Naive thymus-derived CD4-positive, alpha-beta T cell (primary cell): ENCODE measurements around the gene FGD3. TPM values are rescaled to one million over a fixed set of nuclear protein-coding genes. Genes with fewer than 3 reads are reported as not detected.
"Not testable (repeated sequence)": the region's sequence is repeated elsewhere in the genome, so short reads cannot be mapped to it uniquely, and the experiment has no call there.

Experiments
- ATAC-seq: fragments of 150-1000 bp; cut with Tn5 transposase; 2 replicates; pipeline ENCODE4 v1.10.0; 2021; ENCODE audit warnings: mild to moderate bottlenecking, moderate library complexity
- CTCF ChIA-PET: fragments of 350-600 bp; sonication (Branson Sonifier 250); formaldehyde crosslinking; loops from one replicate; lab custom pipeline; 2021; ENCODE audit warnings: antibody characterized with exemption; lab: Charles Lee
- POLR2A ChIA-PET: fragments of 350-600 bp; sonication (Branson Sonifier 250); formaldehyde crosslinking; loops from one replicate; lab custom pipeline; 2021; ENCODE audit warnings: antibody characterized with exemption, inconsistent platforms; lab: Charles Lee
- DNase-seq, 9 donors: peaks; one replicate each; pipeline versions ENCODE4 v3.0.0 to v3.0.0-alpha.2; 2020 to 2022; ENCODE audit warnings: mixed read lengths in 1 of 9
- H3K27ac ChIP-seq: one replicate; pipeline ENCODE4 v1.7.0; 2013; ENCODE audit warnings: mild to moderate bottlenecking, low read depth, low read length, moderate library complexity
- H3K27me3 ChIP-seq, 2 donors: one replicate each; pipeline ENCODE4 v1.7.0; 2013; ENCODE audit warnings: low read length in 2 of 2, mild to moderate bottlenecking in 2 of 2, moderate library complexity in 2 of 2; ENCODE audit not compliant: control insufficient read depth in 2 of 2, insufficient read depth in 2 of 2
- H3K36me3 ChIP-seq, 3 experiments: 1 replicate in 2 of 3; 2 replicates in 1 of 3; pipeline ENCODE4 v1.7.0; 2013; ENCODE audit warnings: low read length in 3 of 3, mild to moderate bottlenecking in 3 of 3, moderate library complexity in 1 of 3; ENCODE audit not compliant: insufficient read depth in 3 of 3, control insufficient read depth in 2 of 3
- H3K4me1 ChIP-seq, 2 donors: one replicate each; pipeline ENCODE4 v1.7.0; 2013; ENCODE audit warnings: low read length in 2 of 2, mild to moderate bottlenecking in 2 of 2, moderate library complexity in 1 of 2; ENCODE audit not compliant: control insufficient read depth in 2 of 2, insufficient read depth in 2 of 2
- H3K4me3 ChIP-seq: 2 replicates; pipeline ENCODE4 v1.7.0; 2013; ENCODE audit warnings: mild to moderate bottlenecking, low read length
- H3K9me3 ChIP-seq, 3 experiments: 1 replicate in 2 of 3; 2 replicates in 1 of 3; pipeline ENCODE4 v1.7.0; 2013; ENCODE audit warnings: low read length in 3 of 3; ENCODE audit not compliant: control insufficient read depth in 2 of 3
- H3K27ac Mint-ChIP-seq, 9 donors: one replicate each; pipeline ENCODE4 v1.8.0; 2020 to 2022; ENCODE audit warnings: mixed read lengths in 9 of 9, mild to moderate bottlenecking in 8 of 9, moderate library complexity in 5 of 9, inconsistent platforms in 2 of 9
- H3K27me3 Mint-ChIP-seq, 5 donors: one replicate each; pipeline ENCODE4 v1.8.0; 2021 to 2022; ENCODE audit warnings: mixed read lengths in 5 of 5, mild to moderate bottlenecking in 1 of 5
- H3K36me3 Mint-ChIP-seq, 5 donors: one replicate each; pipeline ENCODE4 v1.8.0; 2020 to 2022; ENCODE audit warnings: mixed read lengths in 5 of 5, mild to moderate bottlenecking in 3 of 5, inconsistent platforms in 1 of 5
- H3K4me1 Mint-ChIP-seq, 7 donors: one replicate each; pipeline ENCODE4 v1.8.0; 2020 to 2022; ENCODE audit warnings: mixed read lengths in 7 of 7, mild to moderate bottlenecking in 3 of 7, inconsistent platforms in 1 of 7
- H3K4me3 Mint-ChIP-seq, 10 donors: one replicate each; pipeline ENCODE4 v1.8.0; 2020 to 2022; ENCODE audit warnings: mild to moderate bottlenecking in 10 of 10, mixed read lengths in 10 of 10, moderate library complexity in 6 of 10, inconsistent platforms in 2 of 10
- H3K9me3 Mint-ChIP-seq, 11 donors: one replicate each; pipeline ENCODE4 v1.8.0; 2020 to 2022; ENCODE audit warnings: mixed read lengths in 11 of 11, mild to moderate bottlenecking in 4 of 11, inconsistent platforms in 1 of 11, moderate library complexity in 1 of 11
- intact Hi-C, 2 donors: fragments of 100-400 bp; cut with micrococcal nuclease; formaldehyde crosslinking; loops; one replicate each; pipeline ENCODE4 v1.15.1; 2023
- polyA plus RNA-seq, 2 donors: library from polyadenylated mRNA; unstranded; fragments of 300-500 nt; fragmentation: Illumina TruSeq; gene quantifications; one replicate each; pipeline ENCODE4 v1.2.3, GENCODE V29; 2021
- total RNA-seq, 6 experiments: library from RNA in 5 of 6; stranded (reverse) in 5 of 6; gene quantifications; 1 replicate in 5 of 6; 2 replicates in 1 of 6; pipeline ENCODE4 v1.2.3 and lab custom pipeline; 2021 to 2026

FGD3 gene
- total and polyA plus RNA-seq, 7 experiments from 2014 or later: 114 to 341 (median 193) TPM

DNA sequence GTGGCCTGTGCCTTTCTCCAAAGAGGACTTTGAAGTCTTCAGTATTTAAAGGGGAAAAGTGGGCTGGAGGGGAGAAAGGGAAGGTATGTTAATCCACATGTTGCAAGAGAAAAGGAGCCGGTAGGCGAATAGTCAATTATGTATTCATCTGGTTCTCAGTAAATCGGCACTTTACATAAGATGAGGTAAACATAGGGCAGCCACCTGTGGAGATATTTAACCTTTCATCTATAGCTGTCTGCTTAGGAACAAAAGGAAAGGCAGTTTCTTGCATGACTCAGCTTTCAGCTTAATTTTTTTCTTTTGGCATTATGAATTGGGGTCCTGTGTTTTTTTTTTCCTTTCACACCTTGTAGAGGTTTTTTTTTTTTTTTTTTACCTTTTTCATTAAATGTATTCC lies 42.2 kb downstream of the FGD3 start:
- peaks cover 59 to 73% of the 10 kb centered on the region in 2 donors for H3K4me1 ChIP-seq
- H3K27ac Mint-ChIP-seq: peak overlapping the region; percentile 60 to 96 (median 84)
- ChIA-PET CTCF (interaction anchor here (0.9 to 2.2 kb wide), 2 partner anchors 14 to 34 kb away, joined by 3 to 13 read pairs; no protein-coding TSS in a partner anchor), POLR2A (interaction anchor here (0.6 to 4.0 kb wide), 10 partner anchors 14 to 141 kb away, joined by 3 to 23 read pairs (median 3); no protein-coding TSS in a partner anchor)
- peaks cover 0 to 40% (median 4%) of the 10 kb centered on the region in 3 experiments for H3K36me3 ChIP-seq
- H3K36me3 Mint-ChIP-seq: peaks cover 19 to 85% (median 60%) of the 10 kb centered on the region in 5 donors
- DNase-seq (peak in 4 of 9 donors; percentile 21 to 54 (median 30)), ATAC-seq (peak; percentile 59)
- intact Hi-C loops: no loop called here
- H3K9me3 ChIP-seq: no peaks in the 10 kb centered on the region
- H3K27ac ChIP-seq: peak overlapping the region; percentile 58
- H3K4me1 Mint-ChIP-seq: peaks cover 74 to 100% (median 97%) of the 10 kb centered on the region in 7 donors
- peaks cover 0 to 19% (median 2%) of the 10 kb centered on the region in 11 donors for H3K9me3 Mint-ChIP-seq
- H3K27me3 ChIP-seq: no peaks in the 10 kb centered on the region
- no peaks in the 10 kb centered on the region for H3K27me3 Mint-ChIP-seq
- H3K4me3 Mint-ChIP-seq: peak overlapping the region; percentile 3 to 75 (median 64)
- no peak overlapping the region for H3K4me3 ChIP-seq

DNA sequence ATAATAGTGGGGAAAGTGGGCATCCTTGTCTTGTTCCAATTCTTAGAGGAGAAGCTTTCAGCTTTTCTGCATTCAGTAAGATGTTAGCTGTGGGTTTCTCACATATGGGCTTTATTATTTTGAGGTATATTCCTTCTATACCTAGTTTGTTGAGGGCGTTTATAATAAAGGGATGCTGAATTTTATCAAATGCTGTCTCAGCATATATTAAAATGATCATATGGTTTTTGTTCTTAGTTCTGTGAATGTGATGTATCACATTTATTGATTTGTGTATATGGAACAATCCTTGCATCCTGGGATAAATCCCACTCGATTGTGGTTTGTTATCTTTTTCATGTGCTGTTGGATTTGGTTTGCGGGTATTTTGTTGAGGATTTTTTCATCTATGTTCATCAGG lies 43.1 kb downstream of the FGD3 start:
- ChIA-PET POLR2A (interaction anchor here (0.6 to 4.0 kb wide), 9 partner anchors 13 to 150 kb away, joined by 3 to 23 read pairs (median 3); no protein-coding TSS in a partner anchor), CTCF (interaction anchor here (0.6 to 2.2 kb wide), 3 partner anchors 13 to 52 kb away, joined by 3 to 13 read pairs (median 3); no protein-coding TSS in a partner anchor)
- H3K27me3 Mint-ChIP-seq: no peaks in the 10 kb centered on the region
- intact Hi-C loops: no loop called here
- peak overlapping the region in 9 of 10 donors; percentile 3 to 72 (median 65) for H3K4me3 Mint-ChIP-seq
- ATAC-seq (no peak), DNase-seq (no peak)
- H3K27ac ChIP-seq: peak overlapping the region; percentile 58
- peaks cover 0 to 21% (median 3%) of the 10 kb centered on the region in 11 donors for H3K9me3 Mint-ChIP-seq
- peaks cover 78 to 100% (median 95%) of the 10 kb centered on the region in 7 donors for H3K4me1 Mint-ChIP-seq
- peak overlapping the region; percentile 35 to 96 (median 84) for H3K27ac Mint-ChIP-seq
- H3K27me3 ChIP-seq: no peaks in the 10 kb centered on the region
- H3K36me3 Mint-ChIP-seq: peaks cover 23 to 87% (median 66%) of the 10 kb centered on the region in 5 donors
- H3K4me1 ChIP-seq: peaks cover 55 to 66% of the 10 kb centered on the region in 2 donors
- no peaks in the 10 kb centered on the region for H3K9me3 ChIP-seq
- peaks cover 0 to 35% (median 4%) of the 10 kb centered on the region in 3 experiments for H3K36me3 ChIP-seq
- H3K4me3 ChIP-seq: no peak overlapping the region

GRCh38 chr9:92992549-92992948 lies 45.2 kb downstream of the FGD3 start:
- H3K36me3 Mint-ChIP-seq: peaks cover 28 to 90% (median 76%) of the 10 kb centered on the region in 5 donors
- H3K4me1 Mint-ChIP-seq: peaks cover 79 to 100% (median 97%) of the 10 kb centered on the region in 7 donors
- H3K27ac ChIP-seq: peak overlapping the region; percentile 25
- DNase-seq: no peak
- peaks cover 38 to 46% of the 10 kb centered on the region in 2 donors for H3K4me1 ChIP-seq
- peak overlapping the region in 8 of 10 donors; percentile 3 to 71 (median 26) for H3K4me3 Mint-ChIP-seq
- POLR2A ChIA-PET: interaction anchor here (0.6 to 4.0 kb wide), 10 partner anchors 11 to 79 kb away, joined by 3 to 23 read pairs (median 4); no protein-coding TSS in a partner anchor
- no peaks in the 10 kb centered on the region for H3K27me3 ChIP-seq
- H3K27me3 Mint-ChIP-seq: no peaks in the 10 kb centered on the region
- H3K9me3 Mint-ChIP-seq: peaks cover 0 to 40% (median 11%) of the 10 kb centered on the region in 11 donors
- ATAC-seq: no peak
- peak overlapping the region in 8 of 9 donors; percentile 60 to 94 (median 74) for H3K27ac Mint-ChIP-seq
- H3K36me3 ChIP-seq: peaks cover 0 to 32% (median 0%) of the 10 kb centered on the region in 3 experiments
- H3K4me3 ChIP-seq: no peak overlapping the region
- H3K9me3 ChIP-seq: no peaks in the 10 kb centered on the region
- CTCF ChIA-PET: interaction anchor here (0.8 to 1.0 kb wide), 2 partner anchors 11 to 59 kb away, joined by 4 to 6 read pairs; no protein-coding TSS in a partner anchor
- intact Hi-C loops: no loop called here

- H3K4me3 ChIP-seq, H3K9me3 ChIP-seq, DNase-seq, H3K27me3 ChIP-seq, H3K27me3 Mint-ChIP-seq, ATAC-seq, intact Hi-C loops, H3K27ac ChIP-seq: not testable (repeated sequence)
- Mint-ChIP-seq H3K27ac (peak overlapping the region in 7 of 9 donors; percentile 74 to 94 (median 83)), H3K9me3 (peaks cover 4 to 57% (median 14%) of the 10 kb centered on the region in 11 donors), H3K36me3 (peaks cover 35 to 90% (median 76%) of the 10 kb centered on the region in 5 donors), H3K4me1 (peaks cover 63 to 98% (median 87%) of the 10 kb centered on the region in 7 donors), H3K4me3 (peak overlapping the region in 4 of 10 donors; percentile 4 to 48 (median 28))
- ChIA-PET POLR2A (interaction anchor here (1.1 kb wide), 1 partner anchor 69 kb away, joined by 3 read pairs; no protein-coding TSS in a partner anchor), CTCF (interaction anchor here (0.6 to 1.3 kb wide), 3 partner anchors 12 to 111 kb away, joined by 3 to 5 read pairs (median 3); no protein-coding TSS in a partner anchor)
- Histone ChIP-seq H3K4me1 (peaks cover 43% of the 10 kb centered on the region in 2 donors), H3K36me3 (peaks cover 7 to 22% (median 10%) of the 10 kb centered on the region in 3 experiments)
These were observed 51.5 kb downstream of the FGD3 start for GRCh38 chr9:92998871-92999270.

DNA sequence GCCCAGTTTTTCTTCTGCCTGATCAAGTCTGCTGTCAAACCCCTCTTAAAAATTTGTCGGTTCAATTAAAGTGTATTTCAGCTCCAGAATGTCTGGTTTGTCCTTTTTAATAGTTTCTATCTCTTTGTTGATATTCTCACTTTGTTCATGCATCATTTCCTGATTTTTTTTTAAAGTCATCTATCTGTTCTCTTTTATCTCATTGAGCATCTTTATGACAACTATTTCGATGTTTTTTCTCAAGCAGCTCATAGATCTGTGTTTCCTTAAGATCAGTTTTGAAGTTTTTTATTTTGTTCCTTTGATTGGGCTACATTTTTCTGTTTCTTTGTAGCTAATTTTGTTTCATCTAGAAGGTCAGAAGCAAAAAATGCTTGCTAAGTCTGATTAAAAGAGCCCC lies 53.7 kb downstream of the FGD3 start:
- intact Hi-C loops: loop anchor here in 1 of 2 donors (5.0 kb wide), 1 partner anchor 301 kb away; no protein-coding TSS in a partner anchor
- Mint-ChIP-seq H3K4me1 (peaks cover 52 to 93% (median 82%) of the 10 kb centered on the region in 7 donors), H3K27me3 (no peaks in the 10 kb centered on the region), H3K27ac (peak overlapping the region; percentile 80 to 98 (median 91)), H3K4me3 (peak overlapping the region; percentile 42 to 71 (median 60)), H3K9me3 (peaks cover 4 to 42% (median 10%) of the 10 kb centered on the region in 11 donors), H3K36me3 (peaks cover 26 to 80% (median 63%) of the 10 kb centered on the region in 5 donors)
- Histone ChIP-seq H3K9me3 (peaks cover 0 to 8% (median 0%) of the 10 kb centered on the region in 3 experiments), H3K4me3 (no peak overlapping the region), H3K36me3 (peaks cover 21 to 44% (median 29%) of the 10 kb centered on the region in 3 experiments), H3K27me3 (no peaks in the 10 kb centered on the region), H3K4me1 (peaks cover 47 to 52% of the 10 kb centered on the region in 2 donors), H3K27ac (peak overlapping the region; percentile 56)
- peak in 6 of 9 donors; percentile 32 to 61 (median 50) for DNase-seq
- POLR2A ChIA-PET: interaction anchor here (0.6 to 7.5 kb wide), 11 partner anchors 11 to 122 kb away, joined by 3 to 113 read pairs (median 9); no protein-coding TSS in a partner anchor
- CTCF ChIA-PET: interaction anchor here (0.6 to 3.1 kb wide), 9 partner anchors 15 to 150 kb away, joined by 3 to 13 read pairs (median 3); no protein-coding TSS in a partner anchor
- ATAC-seq: peak; percentile 66

GRCh38 chr9:93002700-93003099 lies 55.4 kb downstream of the FGD3 start:
- H3K4me1 Mint-ChIP-seq: peaks cover 40 to 77% (median 71%) of the 10 kb centered on the region in 7 donors
- peaks cover 0 to 27% (median 4%) of the 10 kb centered on the region in 11 donors for H3K9me3 Mint-ChIP-seq
- Histone ChIP-seq H3K9me3 (peaks cover 0 to 8% (median 0%) of the 10 kb centered on the region in 3 experiments), H3K27me3 (no peaks in the 10 kb centered on the region), H3K36me3 (peaks cover 28 to 56% (median 35%) of the 10 kb centered on the region in 3 experiments), H3K27ac (peak overlapping the region; percentile 56), H3K4me1 (peaks cover 47 to 55% of the 10 kb centered on the region in 2 donors), H3K4me3 (no peak overlapping the region)
- POLR2A ChIA-PET: interaction anchor here (1.0 to 7.5 kb wide), 20 partner anchors 9 to 131 kb away, joined by 3 to 113 read pairs (median 10); partner anchors contain the start of gene NINJ1
- CTCF ChIA-PET: interaction anchor here (0.6 to 3.6 kb wide), 23 partner anchors 10 to 558 kb away, joined by 3 to 17 read pairs (median 5); no protein-coding TSS in a partner anchor
- no peak for ATAC-seq
- H3K27me3 Mint-ChIP-seq: no peaks in the 10 kb centered on the region
- peaks cover 13 to 67% (median 50%) of the 10 kb centered on the region in 5 donors for H3K36me3 Mint-ChIP-seq
- peak overlapping the region; percentile 65 to 98 (median 91) for H3K27ac Mint-ChIP-seq
- intact Hi-C loops: loop anchor here (1.0 to 5.0 kb wide), 9 partner anchors 10 to 300 kb away; partner anchors contain the start of gene CARD19 (in 1 of the 2)
- DNase-seq: no peak
- peak overlapping the region in 3 of 10 donors; percentile 36 to 70 (median 54) for H3K4me3 Mint-ChIP-seq
